HG03139 (cell line): ENCODE results near the gene DHRS9.

Experiments used
- ATAC-seq: cut with Tn5 transposase; IDR thresholded peaks from one replicate; pipeline ENCODE4 v1.9.1; 2021; ENCODE audit not compliant: unreplicated experiment

Gene DHRS9

DNA sequence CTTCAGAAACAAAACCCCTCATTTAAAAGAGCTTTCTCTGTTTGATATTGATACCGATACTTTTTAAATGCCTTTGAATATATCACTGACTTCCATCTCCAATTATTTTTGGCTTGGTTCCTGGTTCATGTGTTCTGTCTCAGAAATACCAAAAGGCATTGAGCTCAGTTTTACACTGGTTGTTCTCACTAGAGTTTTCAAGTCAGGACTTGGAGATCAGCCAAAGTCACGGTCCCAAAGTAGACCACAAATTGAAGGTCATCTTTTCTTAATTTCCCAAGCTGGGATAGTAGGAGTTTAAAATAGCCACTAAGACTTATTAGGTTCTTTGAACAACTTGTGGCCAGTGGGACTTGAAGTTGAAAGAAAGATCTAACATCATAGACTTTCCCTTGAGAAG lies 24.2 kb downstream of the DHRS9 start:
- ATAC-seq, result no peak

DNA sequence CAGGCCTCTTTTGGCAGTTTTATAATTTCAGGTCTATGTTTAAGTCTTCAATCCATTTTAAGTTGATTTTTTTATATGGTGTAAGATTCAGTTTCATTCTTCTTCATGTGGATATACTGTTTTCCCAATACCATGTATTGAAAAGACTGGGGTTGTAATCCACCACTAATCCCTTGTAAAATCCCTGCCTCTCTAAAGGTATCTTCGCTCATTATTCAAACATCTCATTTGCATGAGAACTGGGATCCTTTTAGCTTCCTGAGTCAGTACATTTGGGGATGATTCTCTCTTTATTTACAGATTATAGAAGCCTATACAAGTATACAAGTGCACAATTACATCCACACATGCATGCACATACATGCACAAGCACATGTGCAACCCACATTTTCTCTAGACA lies 25.3 kb downstream of the DHRS9 start:
- ATAC-seq, result no peak

DNA sequence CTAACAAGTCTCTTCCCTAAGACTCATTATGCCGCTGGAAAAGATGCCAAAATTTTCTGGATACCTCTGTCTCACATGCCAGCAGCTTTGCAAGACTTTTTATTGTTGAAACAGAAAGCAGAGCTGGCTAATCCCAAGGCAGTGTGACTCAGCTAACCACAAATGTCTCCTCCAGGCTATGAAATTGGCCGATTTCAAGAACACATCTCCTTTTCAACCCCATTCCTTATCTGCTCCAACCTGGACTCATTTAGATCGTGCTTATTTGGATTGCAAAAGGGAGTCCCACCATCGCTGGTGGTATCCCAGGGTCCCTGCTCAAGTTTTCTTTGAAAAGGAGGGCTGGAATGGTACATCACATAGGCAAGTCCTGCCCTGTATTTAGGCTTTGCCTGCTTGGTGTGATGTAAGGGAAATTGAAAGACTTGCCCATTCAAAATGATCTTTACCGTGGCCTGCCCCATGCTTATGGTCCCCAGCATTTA lies 26.3 kb downstream of the DHRS9 start:
- ATAC-seq, result no peak

DNA sequence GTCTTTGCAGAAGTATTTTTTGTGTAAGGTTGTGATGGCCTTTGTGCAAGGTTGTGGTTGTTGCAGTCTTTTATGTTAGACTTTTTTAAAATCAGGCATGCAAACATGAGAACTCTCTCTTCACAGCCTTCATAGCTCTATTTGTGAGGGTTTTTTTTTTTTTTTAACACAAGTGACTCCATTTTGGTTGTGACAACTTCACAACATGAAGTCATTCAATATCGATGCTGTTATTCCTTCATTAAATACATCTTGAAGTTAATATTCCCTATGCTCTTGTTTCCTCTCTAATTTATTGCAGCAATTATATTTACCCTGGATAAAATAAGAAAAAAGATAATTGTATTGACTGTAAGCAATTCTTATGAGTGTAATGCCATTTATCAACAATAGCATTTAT lies 35.5 kb downstream of the DHRS9 start:
- ATAC-seq, result no peak

DNA sequence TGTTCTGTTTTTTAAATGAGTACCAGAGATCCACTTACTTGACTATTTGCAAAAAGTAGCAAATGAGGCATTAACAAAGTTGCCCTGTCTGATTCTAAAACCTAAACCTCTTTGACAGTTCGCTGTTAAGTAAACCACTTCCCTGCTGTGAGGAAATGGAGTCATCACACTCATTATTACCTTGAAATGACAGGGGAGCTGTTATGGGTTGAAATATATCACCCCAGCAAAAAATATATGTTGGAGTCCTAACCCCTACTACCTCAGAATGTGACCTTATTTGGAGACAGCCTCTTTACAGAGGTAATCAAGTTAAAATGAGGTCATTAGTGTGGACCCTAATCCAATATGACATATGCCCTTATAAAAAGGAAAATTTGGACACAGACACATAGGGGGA lies 36.1 kb downstream of the DHRS9 start:
- ATAC-seq, result no peak

DNA sequence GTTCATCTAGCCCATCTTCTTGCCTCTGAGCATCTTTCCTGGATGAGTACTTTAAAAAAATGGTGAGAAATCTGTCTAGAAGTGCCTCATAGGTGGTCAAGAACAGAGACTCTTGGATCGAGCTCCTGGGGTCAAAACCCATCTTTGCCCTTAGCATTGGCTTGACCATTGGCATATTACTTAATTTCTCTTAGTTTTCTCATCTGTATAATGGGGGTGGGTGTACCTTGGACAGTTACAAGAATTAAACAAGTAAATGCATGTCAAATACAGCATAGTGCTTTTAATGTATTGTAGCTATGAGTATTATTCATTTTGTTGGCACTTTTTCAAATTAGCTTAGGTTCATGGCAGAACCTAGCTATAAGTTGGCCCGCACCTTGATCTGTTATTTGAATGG lies 36.8 kb downstream of the DHRS9 start:
- ATAC-seq, result no peak

DNA sequence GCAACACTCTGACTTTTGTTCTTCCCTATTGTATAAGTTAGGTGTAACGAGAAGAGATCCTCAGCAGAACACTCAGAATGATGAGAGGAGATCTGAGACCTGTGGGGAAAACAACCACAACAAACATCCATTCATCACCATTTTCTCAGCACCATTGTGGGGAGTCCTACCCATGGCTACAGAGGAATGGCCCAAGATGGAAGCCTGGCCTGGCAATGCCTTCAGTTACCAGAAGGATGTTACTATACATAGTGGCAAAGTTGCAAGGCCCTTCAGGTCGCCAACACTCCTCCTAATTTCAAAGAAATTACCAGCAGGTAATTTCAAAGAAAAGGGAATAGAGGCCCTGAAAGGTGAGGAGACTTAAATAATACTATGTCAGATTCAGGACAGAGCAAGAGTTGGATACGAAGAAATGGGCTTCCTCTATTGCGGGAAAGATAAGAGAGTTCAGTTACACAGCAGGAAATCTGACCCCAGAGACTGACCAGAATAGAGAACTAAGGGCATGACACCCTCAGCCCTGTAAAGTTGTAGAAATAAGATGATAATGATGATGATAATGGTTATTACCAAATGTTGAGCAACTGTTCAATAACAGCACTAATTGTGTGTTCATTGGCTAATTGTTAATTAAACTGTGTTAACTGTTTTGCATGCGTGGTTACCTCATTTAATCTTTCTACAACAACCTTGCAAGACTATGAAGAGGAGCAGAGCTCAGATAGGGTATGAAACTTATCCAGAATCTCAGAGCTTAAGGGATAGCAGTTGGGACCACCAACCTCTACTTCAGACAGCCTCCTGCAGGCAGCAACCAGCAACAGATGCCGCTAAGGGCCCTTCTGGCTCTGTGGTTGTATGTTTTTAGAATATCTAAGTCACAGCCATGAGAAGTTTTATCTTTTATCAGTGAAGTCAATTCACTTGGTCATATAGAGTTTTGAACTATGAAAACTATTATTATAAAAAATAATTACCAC lies 37.5 kb downstream of the DHRS9 start:
- no peak for ATAC-seq

DNA sequence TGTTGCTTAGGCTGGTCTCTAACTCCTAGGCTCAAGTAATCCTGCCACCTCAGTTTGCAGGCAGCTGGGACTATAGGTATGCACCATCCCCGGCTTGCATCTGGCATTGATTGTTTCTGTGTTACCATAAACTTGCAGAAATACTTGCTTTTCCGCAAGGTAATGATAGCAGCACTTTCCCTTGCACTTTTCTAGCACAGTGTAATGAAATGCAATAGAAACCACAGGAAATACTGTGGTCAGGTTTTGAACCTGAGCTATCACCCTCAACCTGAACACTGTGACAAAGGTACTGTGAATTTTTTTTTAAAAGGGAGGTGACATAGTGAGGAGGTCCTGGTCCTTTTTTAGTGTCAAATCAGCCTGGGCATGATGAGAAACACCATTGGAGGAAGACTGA lies 38.3 kb downstream of the DHRS9 start:
- peak; percentile 91 for ATAC-seq

DNA sequence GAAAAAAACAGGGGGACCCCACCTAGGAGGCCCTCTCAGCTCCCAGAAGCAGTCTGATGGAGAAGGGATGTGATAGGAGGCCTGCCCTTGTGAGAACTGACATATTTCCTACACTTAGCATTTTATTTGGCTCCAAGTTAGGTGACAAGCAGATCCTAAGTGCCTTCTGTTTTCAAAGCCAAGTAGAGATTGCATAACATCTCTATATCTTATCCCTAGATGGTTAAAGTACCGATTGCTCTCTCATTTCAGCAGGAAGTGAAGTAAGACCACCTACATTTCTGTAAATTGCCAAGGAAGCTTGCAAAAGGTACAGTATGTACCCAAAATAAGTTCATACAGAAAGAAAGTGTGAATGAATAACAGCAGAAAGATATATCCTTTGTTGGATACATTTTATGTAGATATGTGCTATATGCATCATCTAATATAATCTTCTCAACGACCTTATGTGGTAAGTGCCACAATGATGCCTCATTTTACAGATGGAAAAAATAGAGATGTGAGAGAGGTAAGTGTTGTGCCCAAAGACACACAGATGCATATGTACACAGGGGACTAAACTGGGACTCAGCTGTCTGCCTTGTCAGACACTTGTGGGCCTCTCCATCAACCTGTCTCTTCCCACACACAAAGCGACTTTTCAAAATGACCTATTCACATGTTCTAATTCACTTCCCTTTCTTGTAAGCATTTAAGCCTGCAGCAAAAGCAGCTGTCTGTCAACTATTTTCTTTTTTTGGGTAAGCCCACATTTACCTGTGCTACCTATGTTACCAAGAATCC lies 38.9 kb downstream of the DHRS9 start:
- ATAC-seq, result no peak

DNA sequence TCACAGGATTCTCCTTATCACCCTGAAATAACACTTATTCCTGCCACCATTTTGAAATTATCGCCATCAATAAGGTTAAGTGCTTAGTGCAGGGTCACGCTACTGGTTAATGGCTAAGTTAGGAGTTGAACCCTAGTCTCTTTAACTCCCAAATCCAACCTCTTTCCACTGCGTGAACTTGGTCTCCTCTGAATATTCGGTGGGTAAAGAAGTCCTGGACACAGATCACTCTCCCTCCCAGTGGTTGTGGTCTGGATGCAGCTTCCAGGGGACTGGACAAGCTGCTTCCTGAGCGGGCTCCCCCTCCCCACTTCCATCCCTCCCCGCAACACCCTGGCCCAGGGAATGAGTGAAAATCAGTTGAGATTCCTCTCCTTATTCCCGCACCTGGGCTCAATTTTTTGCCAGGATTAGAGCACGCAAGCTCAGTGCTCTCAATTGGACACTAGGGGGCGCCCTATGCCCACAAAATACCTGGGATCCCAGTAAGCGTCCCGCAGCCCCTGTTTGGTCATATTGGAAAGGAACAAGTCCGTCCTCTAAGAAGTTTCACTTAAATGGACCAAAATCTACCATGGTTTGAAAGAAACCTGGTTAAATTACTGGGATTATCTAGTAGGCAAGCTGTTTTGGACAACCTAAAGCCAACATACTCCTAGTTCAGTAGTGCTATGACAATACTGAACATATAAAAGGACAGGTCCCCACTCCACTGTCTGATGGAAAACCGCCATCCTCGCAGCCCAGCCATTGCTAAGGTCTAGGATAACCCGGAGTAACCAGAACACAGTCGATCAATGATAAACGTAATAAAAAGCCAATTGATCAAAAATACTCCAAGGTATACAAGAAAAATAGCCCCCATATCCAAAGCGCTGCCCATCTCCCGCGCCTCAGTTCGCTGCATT lies 40.4 kb downstream of the DHRS9 start:
- no peak for ATAC-seq

DNA sequence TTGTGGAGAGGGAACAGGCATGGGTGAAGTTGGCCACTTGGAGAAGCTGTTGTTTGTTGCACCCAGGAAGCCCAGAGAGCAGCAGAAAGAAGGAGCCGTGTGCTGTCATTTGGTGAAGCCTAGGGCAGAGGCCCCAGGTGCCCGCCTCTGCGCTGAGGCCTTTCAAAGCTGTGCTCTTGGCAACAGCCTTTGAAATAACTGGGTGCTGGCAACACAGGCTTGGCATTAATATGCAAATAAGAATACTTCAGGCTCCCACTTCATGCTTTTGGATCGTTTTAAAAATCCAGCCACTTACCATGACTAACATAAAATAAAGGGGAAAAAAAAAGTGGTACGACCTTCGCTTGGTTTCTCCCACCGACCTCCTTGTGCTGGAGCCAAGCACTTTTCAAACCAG lies 41.1 kb downstream of the DHRS9 start:
- no peak for ATAC-seq

DNA sequence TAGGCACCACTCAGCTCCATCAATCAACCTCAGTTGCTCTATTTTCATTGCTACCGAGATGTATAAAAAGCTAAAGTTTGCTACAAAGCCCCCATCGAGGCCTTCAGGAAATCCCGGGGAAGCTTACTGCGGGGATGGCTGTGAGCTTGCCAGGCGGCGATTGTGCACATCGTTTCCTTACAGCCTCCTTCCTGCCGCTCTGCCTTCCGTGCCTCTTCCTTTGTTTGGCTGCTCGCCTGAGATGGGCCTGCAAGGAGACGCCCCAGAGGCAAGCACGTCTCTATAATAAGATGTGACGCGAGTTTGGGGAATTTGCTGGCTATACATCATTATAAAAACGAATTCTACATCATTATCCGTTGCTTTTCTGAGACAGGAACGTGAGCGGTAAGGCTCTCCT lies 41.6 kb downstream of the DHRS9 start:
- no peak for ATAC-seq

DNA sequence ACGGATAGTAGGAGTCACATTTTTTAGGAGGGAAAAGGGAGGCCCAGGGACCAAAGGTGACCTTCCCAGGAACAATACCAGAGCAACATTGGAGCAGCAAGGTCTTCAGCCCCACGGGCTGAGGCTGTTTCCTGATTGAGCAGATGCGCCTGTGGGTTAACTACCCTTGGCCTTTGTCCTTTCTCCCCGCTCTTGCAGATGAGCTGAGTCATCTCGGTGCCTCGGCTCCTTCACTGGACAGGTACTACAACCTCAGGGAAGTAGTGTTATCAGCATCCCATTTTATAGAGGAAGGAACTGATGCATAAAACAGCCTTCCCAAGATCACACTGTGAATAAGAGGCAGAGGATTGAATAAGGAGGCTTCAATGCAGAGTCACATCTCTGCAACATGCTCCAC lies 43.5 kb downstream of the DHRS9 start:
- ATAC-seq, result no peak

DNA sequence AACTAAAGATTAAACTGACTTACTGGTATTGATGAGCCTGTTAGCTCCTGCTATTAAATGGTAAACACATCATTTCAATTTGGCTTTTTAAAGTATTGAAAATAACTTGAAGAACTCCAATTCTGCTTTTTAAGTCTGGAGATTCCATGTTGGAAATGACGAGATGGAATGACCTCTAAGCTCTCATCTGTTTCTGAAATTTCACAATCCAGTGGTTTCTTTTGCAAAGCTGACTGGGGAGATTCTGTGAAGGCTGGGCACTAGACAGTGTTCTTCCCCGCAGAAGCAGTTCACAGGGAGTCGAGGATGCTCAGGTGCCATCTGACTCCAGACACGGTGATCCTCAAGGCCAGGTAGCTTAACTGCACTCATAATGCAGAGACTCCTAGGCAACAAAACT lies 44.7 kb downstream of the DHRS9 start:
- no peak for ATAC-seq

DNA sequence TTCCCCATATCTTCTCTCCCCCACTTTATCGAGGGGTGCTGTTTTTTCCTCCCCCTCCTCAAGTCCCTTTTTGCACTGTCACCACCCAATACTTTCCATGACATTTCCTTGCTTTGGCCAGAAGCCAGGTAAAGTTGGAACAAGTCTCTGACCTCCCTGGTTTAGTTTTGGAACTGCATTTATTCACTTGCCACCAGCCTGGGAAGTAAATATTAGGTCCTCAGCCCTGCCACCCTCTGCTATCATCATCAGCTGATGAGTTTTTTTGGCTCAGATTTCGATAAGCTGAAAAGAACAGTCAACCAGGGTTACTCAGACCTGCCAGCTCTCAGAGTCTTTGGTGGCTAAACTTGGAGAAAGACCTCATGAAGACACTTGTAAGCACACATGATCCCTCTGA lies 47.0 kb downstream of the DHRS9 start:
- ATAC-seq, result no peak

DNA sequence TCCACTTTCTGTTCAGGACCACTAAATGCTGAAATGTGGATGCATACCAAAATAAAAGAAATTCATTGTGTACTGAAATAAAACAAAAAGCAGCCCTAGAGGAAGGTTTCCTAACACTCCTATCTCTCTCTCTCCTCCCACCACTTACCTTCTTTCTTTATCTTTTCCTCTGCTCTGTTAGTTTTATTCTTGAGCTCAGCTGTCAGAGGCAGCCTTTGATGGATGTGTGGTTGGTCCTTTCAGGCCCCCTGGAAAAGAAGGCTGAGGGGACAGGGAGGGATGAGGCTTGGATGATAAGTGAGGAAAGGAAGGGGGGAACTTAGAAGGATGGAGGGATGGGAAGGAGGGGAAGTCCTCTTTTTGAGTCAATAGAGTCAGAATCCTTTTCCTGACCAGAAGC lies 47.6 kb downstream of the DHRS9 start:
- ATAC-seq, result no peak

DNA sequence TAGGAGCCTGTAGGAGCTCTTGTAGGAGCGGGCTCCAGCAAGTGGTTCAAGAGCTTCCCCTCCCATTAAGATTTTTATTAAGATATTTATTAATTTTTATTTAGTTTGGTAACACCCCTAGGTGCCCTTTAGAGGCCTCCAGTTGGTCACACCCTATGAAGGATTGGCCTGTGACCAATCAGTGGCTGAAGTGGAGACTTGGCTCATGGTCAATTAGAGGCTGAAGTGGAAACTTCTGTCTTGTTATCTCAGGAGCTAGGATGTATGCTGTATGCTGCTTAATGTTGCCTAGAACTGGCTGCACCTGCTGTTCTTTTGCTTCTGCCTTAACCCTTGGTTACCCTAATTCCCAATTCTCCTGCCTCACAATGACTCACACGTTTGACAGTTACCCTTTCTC lies 48.7 kb downstream of the DHRS9 start:
- ATAC-seq, result no peak

DNA sequence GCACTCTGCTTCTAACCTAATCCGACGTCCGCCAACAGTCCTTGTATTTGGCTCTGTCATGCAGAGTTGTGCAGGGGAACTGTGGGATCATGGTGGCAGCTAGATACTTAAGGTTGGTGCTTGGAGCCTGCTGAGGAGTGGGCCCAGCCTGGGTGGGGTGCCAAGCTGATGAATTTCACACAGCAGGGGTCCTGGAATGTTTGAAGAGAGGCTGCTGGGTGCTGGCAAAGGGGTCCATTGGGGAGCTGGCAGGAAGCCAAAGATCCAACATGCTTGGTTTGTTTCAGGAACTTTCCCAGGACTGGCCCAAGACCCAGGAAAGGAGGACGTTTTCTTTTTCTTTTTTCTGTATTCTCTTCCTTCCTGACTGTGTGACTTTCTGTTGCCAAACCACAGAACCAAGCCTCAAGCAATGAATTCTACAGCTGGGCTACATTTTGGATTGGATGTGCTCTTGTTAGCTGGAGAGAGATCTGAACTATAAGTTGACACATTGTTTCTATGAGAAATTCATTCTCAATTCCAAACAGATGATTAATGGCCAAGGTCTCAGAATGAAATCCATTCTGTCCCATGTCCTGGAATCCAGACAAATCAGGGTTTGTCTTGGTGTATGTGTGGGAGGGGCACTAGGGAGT lies 49.9 kb downstream of the DHRS9 start:
- no peak for ATAC-seq

DNA sequence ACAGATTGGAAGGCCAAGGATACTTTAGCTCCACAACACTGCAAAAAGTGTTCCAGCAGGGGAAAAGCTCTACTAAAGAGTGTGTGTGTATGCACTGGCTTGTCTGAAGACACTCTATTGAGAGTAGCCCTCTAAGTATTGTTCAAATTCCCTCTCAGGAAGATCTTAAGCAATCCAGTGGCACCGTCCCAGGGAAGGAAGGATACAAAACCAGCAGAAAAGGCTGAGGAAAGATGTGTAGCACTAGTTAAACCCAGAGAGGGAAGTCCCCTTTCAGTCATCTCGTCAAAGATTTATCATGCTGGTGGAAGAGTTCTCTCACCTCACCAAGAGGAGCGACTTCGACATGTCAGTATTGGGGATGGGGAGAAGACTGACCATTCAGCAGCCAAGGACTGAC lies 50.5 kb downstream of the DHRS9 start:
- no peak for ATAC-seq

DNA sequence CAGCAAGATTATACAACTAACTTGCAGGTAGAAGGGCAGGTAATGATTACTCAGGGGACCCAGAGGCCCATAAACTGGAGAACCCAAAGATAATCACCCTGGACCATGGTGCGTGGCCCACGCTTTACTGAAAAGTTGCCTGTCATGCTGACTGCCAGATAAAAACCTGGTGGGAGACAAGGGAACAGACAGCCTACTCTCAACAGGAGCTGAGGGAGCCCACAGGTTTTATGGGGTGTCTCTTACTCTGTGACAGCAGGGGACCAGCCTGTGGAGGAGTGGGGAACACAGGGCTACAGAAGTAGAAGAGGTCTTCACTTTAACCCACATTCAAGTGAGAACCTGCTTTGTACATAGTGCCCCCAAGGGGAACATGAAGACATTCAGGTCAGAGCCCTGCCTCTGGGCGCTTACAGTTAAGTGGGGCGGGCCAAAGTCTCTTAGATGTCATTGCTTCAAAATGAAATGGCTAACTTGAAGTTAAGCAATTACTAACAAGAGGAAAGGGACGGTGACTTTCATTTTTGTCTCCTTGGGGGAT lies 60.4 kb downstream of the DHRS9 start:
- ATAC-seq, result no peak
